RWPE1 (cell line): ENCODE measurements around the gene MAB21L4.

ENCODE experiments used
- CTCF ChIA-PET: fragments of 350-600 bp; sonication (Branson Sonifier 250); formaldehyde crosslinking; extraction: SDS; loops from one replicate; lab custom pipeline; 2021; lab: Yijun Ruan, JAX
- POLR2A ChIA-PET: fragments of 400-600 bp; formaldehyde crosslinking; extraction: SDS; loops from one replicate; lab custom pipeline; 2020; ENCODE audit warnings: antibody characterized with exemption; ENCODE audit not compliant: low non-redundant PET; lab: Yijun Ruan, JAX
- DNase-seq: peaks from one replicate; pipeline ENCODE4 v3.0.0; 2012; ENCODE audit warnings: low spot score
- H3K27ac ChIP-seq: fragments of 450-650 bp; 2 replicates; pipeline ENCODE4 v1.5.1; 2017
- CTCF ChIP-seq: fragments of 450-650 bp; conservative IDR thresholded peaks from 2 replicates; pipeline ENCODE4 v1.5.1; 2017; ENCODE audit warnings: low read depth, mild to moderate bottlenecking

Gene MAB21L4

DNA sequence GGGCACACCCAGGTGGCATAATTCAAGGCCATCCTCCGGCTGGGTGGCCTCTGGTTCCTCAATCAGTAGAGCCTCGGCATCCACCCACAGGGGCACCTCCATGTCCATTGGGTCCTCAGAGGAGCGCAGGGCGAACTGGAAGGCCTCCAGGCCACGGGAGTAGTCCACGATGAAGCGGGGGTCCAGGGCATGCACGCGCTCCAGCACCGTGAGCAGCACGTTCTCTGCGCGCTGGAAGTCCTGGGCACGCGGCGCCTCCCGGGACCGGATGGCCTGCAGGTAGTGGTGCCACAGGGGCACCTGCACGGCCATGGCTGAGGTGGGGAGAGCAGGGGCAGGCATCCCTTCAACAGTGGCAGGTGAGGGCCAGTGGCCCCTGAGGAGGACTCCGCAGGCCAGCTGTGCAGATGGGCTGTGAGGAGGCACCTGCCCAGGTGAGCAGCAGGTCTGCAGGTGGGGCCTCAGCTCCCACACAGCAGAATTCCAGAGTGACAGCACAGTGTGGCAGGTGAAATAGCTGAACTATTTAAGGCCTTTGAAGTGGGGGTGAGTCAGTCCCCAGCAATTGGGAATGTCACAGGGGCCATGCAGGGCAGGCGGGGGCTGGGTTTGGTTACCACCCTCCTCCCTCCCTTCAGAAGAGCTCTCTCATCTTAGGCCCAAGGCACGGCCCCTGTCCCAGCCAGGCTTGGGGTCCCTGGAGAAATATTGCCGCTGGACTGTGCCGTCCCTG is at the start of gene MAB21L4:
MAB21L4 (minus strand) TSS at position 501 of the 733 bp plus-strand sequence; CDS start at position 342, 159 bp downstream.
- TF ChIP-seq CTCF: no peak
- POLR2A ChIA-PET: no interaction called here
- H3K27ac ChIP-seq: no peak within 1 kb of the TSS; the same call in 1 of the 2 replicates
- CTCF ChIA-PET: interaction anchor here (2.2 kb wide), 1 partner anchor 18 kb away, joined by 14 read pairs; no protein-coding TSS in a partner anchor
- peak; percentile 67 for DNase-seq

- ChIA-PET CTCF (no interaction called here), POLR2A (no interaction called here)
- TF ChIP-seq CTCF: no peak
- H3K27ac ChIP-seq: no peak overlapping the region
- DNase-seq: no peak
Measured at GRCh38 chr2:240936106-240936505, 40.1 kb upstream of the MAB21L4 start.

GRCh38 chr2:240935103-240935876 is 39.3 kb upstream of the MAB21L4 start:
- no peak overlapping the region for H3K27ac ChIP-seq
- POLR2A ChIA-PET: no interaction called here
- TF ChIP-seq CTCF: no peak
- no peak for DNase-seq
- CTCF ChIA-PET: interaction anchor here (0.6 kb wide), 1 partner anchor 97 kb away, joined by 5 read pairs; no protein-coding TSS in a partner anchor

DNA sequence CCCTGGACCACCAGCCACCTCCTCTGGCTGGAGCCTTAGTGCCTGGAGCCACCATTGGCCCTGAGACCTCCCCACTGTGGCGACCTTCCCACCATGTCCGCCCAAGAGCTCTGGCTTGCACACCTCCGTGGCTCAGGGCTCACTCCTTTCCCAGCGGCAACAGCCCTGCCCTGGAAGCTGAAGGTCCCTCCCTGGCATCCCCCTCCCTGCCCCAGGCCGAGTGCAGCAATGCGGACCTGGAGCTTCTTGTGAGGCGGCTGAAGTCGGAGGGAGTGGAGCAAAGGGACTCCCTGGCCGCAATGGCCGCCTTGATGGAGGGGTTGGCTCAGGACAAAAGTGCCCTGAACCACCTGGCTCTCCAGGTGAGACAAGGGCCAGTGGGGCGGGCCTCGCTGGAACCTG is 38.7 kb upstream of the MAB21L4 start:
- POLR2A ChIA-PET: no interaction called here
- CTCF ChIA-PET: no interaction called here
- TF ChIP-seq CTCF: no peak
- DNase-seq: no peak
- no peak overlapping the region for H3K27ac ChIP-seq

DNA sequence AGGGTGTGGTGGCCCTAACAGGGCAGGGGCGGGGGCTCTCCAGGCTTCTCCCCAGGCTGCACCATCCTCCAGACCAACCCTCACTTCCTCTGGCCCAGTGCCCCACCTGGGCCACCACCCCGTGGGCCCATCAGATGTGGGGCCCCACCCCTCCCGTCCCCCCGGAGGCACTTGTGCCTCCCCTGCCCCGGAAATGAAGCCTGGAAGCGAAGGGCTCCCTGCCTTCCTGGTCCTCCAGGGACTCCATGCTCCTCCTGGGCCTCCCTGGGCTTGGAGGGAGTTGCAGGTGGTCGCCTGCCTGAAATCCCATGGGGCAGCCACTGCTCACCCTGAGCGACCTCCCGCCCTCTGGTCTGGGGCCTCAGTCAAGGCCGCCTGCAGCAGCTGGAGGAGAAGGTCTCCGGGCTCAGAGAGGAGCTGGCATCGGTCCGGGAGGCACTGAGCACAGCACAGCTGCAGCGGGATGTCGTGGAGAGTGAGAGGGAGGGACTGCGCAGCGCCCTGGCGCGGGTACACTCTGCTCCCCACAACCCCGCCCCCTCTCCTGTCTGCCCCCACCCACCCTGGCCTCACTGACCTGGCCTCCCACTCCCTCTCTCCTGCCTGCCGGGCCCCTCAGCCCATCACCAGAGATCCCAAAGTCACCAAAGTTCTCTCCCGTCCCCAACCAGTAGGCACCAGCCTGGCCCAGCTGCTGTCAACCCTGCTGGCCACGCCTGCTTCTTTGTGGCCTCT is 38.2 kb upstream of the MAB21L4 start:
- DNase-seq: no peak
- no peak for TF ChIP-seq CTCF
- no peak overlapping the region for H3K27ac ChIP-seq
- POLR2A ChIA-PET: no interaction called here
- CTCF ChIA-PET: no interaction called here
